ENCODE measurements around the gene ERICH4. TPM values are rescaled to one million over a fixed set of nuclear protein-coding genes. Genes with fewer than 3 reads are reported as not detected.

The ERICH4 gene
- total RNA-seq, 1 donor from 2014 or later = not detected

GRCh38 chr19:41415154-41415571, 27.8 kb upstream of the ERICH4 start:
- no peak overlapping the region for H3K4me3 Mint-ChIP-seq
- H3K27me3 Mint-ChIP-seq (ENCODE audit: low read depth) = no peaks in the 10 kb centered on the region
- H3K9me3 Mint-ChIP-seq = no peaks in the 10 kb centered on the region
- no peak overlapping the region for H3K27ac Mint-ChIP-seq
- DNase-seq (ENCODE audit: low spot score in 2 of 2, unreplicated experiment in 2 of 2) = no peak
- H3K4me1 Mint-ChIP-seq = no peaks in the 10 kb centered on the region
- TF ChIP-seq CTCF (IDR thresholded peaks at IDR 0.05; ENCODE audit: unreplicated experiment) = no peak
- H3K36me3 Mint-ChIP-seq = peaks cover 30% of the 10 kb centered on the region

GRCh38 chr19:41416194-41416674, 26.7 kb upstream of the ERICH4 start:
- no peak for TF ChIP-seq CTCF (IDR thresholded peaks at IDR 0.05; ENCODE audit: unreplicated experiment)
- H3K4me3 Mint-ChIP-seq = no peak overlapping the region
- peaks cover 35% of the 10 kb centered on the region for H3K36me3 Mint-ChIP-seq
- no peak overlapping the region for H3K27ac Mint-ChIP-seq
- no peaks in the 10 kb centered on the region for H3K9me3 Mint-ChIP-seq
- H3K4me1 Mint-ChIP-seq = no peaks in the 10 kb centered on the region
- DNase-seq (ENCODE audit: low spot score in 2 of 2, unreplicated experiment in 2 of 2) = no peak
- H3K27me3 Mint-ChIP-seq (ENCODE audit: low read depth) = no peaks in the 10 kb centered on the region

- Mint-ChIP-seq H3K4me1 (no peaks in the 10 kb centered on the region), H3K27ac (no peak overlapping the region), H3K27me3 (ENCODE audit: low read depth) (no peaks in the 10 kb centered on the region), H3K4me3 (no peak overlapping the region), H3K9me3 (no peaks in the 10 kb centered on the region), H3K36me3 (peaks cover 35% of the 10 kb centered on the region)
- DNase-seq (ENCODE audit: low spot score in 2 of 2, unreplicated experiment in 2 of 2) = no peak
- no peak for TF ChIP-seq CTCF (IDR thresholded peaks at IDR 0.05; ENCODE audit: unreplicated experiment)
Observed at GRCh38 chr19:41420101-41420880, 22.7 kb upstream of the ERICH4 start.

GRCh38 chr19:41421314-41421713, 21.6 kb upstream of the ERICH4 start:
- no peak for TF ChIP-seq CTCF (IDR thresholded peaks at IDR 0.05; ENCODE audit: unreplicated experiment)
- no peak for DNase-seq (ENCODE audit: low spot score in 2 of 2, unreplicated experiment in 2 of 2)
- H3K27me3 Mint-ChIP-seq (ENCODE audit: low read depth) = no peaks in the 10 kb centered on the region
- no peaks in the 10 kb centered on the region for H3K9me3 Mint-ChIP-seq
- H3K36me3 Mint-ChIP-seq = peaks cover 32% of the 10 kb centered on the region
- H3K4me3 Mint-ChIP-seq = no peak overlapping the region
- H3K27ac Mint-ChIP-seq = no peak overlapping the region
- no peaks in the 10 kb centered on the region for H3K4me1 Mint-ChIP-seq

- H3K27me3 Mint-ChIP-seq (ENCODE audit: low read depth) = no peaks in the 10 kb centered on the region
- H3K4me1 Mint-ChIP-seq = peaks cover 5% of the 10 kb centered on the region
- H3K36me3 Mint-ChIP-seq = peaks cover 31% of the 10 kb centered on the region
- no peak for TF ChIP-seq CTCF (IDR thresholded peaks at IDR 0.05; ENCODE audit: unreplicated experiment)
- no peak overlapping the region for H3K27ac Mint-ChIP-seq
- DNase-seq (ENCODE audit: low spot score in 2 of 2, unreplicated experiment in 2 of 2) = no peak
- no peak overlapping the region for H3K4me3 Mint-ChIP-seq
- H3K9me3 Mint-ChIP-seq = no peaks in the 10 kb centered on the region
Observed at GRCh38 chr19:41421973-41422372, 21.0 kb upstream of the ERICH4 start.
